Vagina (tissue), 2 donors: ENCODE data around the gene OR51I1.

Experiments
- CTCF ChIP-seq, 3 experiments: fragments of 450-650 bp in 2 of 3; fragments of 200-600 bp in 1 of 3; sonication (generic) in 1 of 3; IDR thresholded peaks; one replicate each; pipeline ENCODE4 v1.5.1; 2017 to 2019; ENCODE audit warnings: antibody characterized with exemption in 3 of 3, mild to moderate bottlenecking in 2 of 3, moderate library complexity in 2 of 3
- POLR2A ChIP-seq, 2 donors: fragments of 450-650 bp; IDR thresholded peaks; one replicate each; pipeline ENCODE4 v1.6.1; 2017; ENCODE audit warnings: antibody characterized with exemption in 2 of 2, mild to moderate bottlenecking in 2 of 2, moderate library complexity in 2 of 2
- POLR2AphosphoS5 ChIP-seq, 2 donors: sonication (generic); formaldehyde crosslinking; IDR thresholded peaks; one replicate each; pipeline ENCODE4 v1.9.0; 2017; ENCODE audit warnings: antibody characterized with exemption in 2 of 2, mild to moderate bottlenecking in 2 of 2, low read depth in 1 of 2; ENCODE audit not compliant: insufficient read depth in 1 of 2

- no peak for TF ChIP-seq CTCF (IDR thresholded peaks at IDR 0.05)
- TF ChIP-seq POLR2A (IDR thresholded peaks at IDR 0.05): no peak
- no peak for TF ChIP-seq POLR2AphosphoS5 (IDR thresholded peaks at IDR 0.05; ENCODE audit: insufficient read depth in 1 of 2, low read depth in 1 of 2)
Measured at GRCh38 chr11:5473921-5474320, 32.6 kb upstream of the OR51I1 start.
